HEK293 (cell line): Measurements from ENCODE around the gene PRKAG2.

Experiments
- CTCF ChIA-PET: fragments of 350-600 bp; formaldehyde crosslinking; extraction: SDS; loops from one replicate; lab custom pipeline; 2021; ENCODE audit warnings: antibody characterized with exemption; lab: Yijun Ruan, JAX
- POLR2A ChIA-PET: fragments of 300-600 bp; formaldehyde crosslinking; extraction: SDS; loops from one replicate; lab custom pipeline; 2020; ENCODE audit warnings: antibody characterized with exemption, inconsistent platforms; lab: Yijun Ruan, JAX
- H3K27ac ChIP-seq: fragments of 200-500 bp; sonication (Bioruptor generic); 2 replicates; pipeline ENCODE4 v1.5.1; 2014; ENCODE audit warnings: low read depth, low read length, control low read depth, inconsistent platforms; ENCODE audit errors: extremely low read depth
- H3K36me3 ChIP-seq, 2 experiments: fragments of 200-500 bp in 1 of 2; sonication (Bioruptor generic) in 1 of 2; 1 replicate in 1 of 2; 2 replicates in 1 of 2; pipeline ENCODE4 v1.5.1; 2014 to 2017; ENCODE audit warnings: inconsistent platforms in 2 of 2, low read length in 2 of 2; ENCODE audit not compliant: control insufficient read depth in 2 of 2, insufficient read depth in 1 of 2
- H3K4me1 ChIP-seq: fragments of 200-500 bp; sonication (Bioruptor generic); 2 replicates; pipeline ENCODE4 v1.5.1; 2014; ENCODE audit warnings: mild to moderate bottlenecking, low read length, inconsistent platforms; ENCODE audit not compliant: control insufficient read depth, insufficient read depth
- H3K4me3 ChIP-seq: 2 replicates; pipeline ENCODE4 v1.5.1; 2011; ENCODE audit warnings: low read depth, mild to moderate bottlenecking, control low read depth, low read length, moderate library complexity
- H3K9me3 ChIP-seq: fragments of 200-500 bp; sonication (Bioruptor generic); 2 replicates; pipeline ENCODE4 v1.5.1; 2014; ENCODE audit warnings: low read depth, low read length, inconsistent platforms; ENCODE audit not compliant: control insufficient read depth, insufficient read depth
- HIC1 ChIP-seq: fragments of 450-650 bp; formaldehyde crosslinking; IDR thresholded peaks from 2 replicates; pipeline ENCODE4 v1.5.1; 2016; ENCODE audit warnings: missing biosample characterization, missing genetic modification characterization
- KLF1 ChIP-seq: fragments of 450-650 bp; formaldehyde crosslinking; IDR thresholded peaks from 2 replicates; pipeline ENCODE4 v1.5.1; 2016; ENCODE audit warnings: missing biosample characterization, missing genetic modification characterization
- PRDM4 ChIP-seq: fragments of 450-650 bp; formaldehyde crosslinking; IDR thresholded peaks from 2 replicates; pipeline ENCODE4 v1.5.1; 2017; ENCODE audit warnings: missing biosample characterization, missing genetic modification characterization
- REST ChIP-seq: fragments of 450-650 bp; formaldehyde crosslinking; IDR thresholded peaks from 2 replicates; pipeline ENCODE4 v1.5.1; 2016; ENCODE audit warnings: missing biosample characterization, missing genetic modification characterization
- TCF7L2 ChIP-seq: IDR thresholded peaks from 2 replicates; pipeline ENCODE4 v1.6.1; 2011; ENCODE audit warnings: low read depth, mild to moderate bottlenecking, inconsistent platforms, low read length, moderate library complexity, borderline replicate concordance
- ZBTB8A ChIP-seq: fragments of 450-650 bp; formaldehyde crosslinking; IDR thresholded peaks from 2 replicates; pipeline ENCODE4 v1.5.1; 2016; ENCODE audit warnings: missing biosample characterization, missing genetic modification characterization
- ZIC2 ChIP-seq: fragments of 450-650 bp; formaldehyde crosslinking; IDR thresholded peaks from 2 replicates; pipeline ENCODE4 v1.5.1; 2016; ENCODE audit warnings: missing biosample characterization, missing genetic modification characterization
- ZNF26 ChIP-seq: fragments of 450-650 bp; formaldehyde crosslinking; IDR thresholded peaks from 2 replicates; pipeline ENCODE4 v1.5.1; 2016; ENCODE audit warnings: missing biosample characterization, missing genetic modification characterization
- ZNF324 ChIP-seq: fragments of 450-650 bp; formaldehyde crosslinking; IDR thresholded peaks from 2 replicates; pipeline ENCODE4 v1.5.1; 2016; ENCODE audit warnings: missing biosample characterization, missing genetic modification characterization
- ZNF354C ChIP-seq: fragments of 450-650 bp; formaldehyde crosslinking; IDR thresholded peaks from 2 replicates; pipeline ENCODE4 v1.5.1; 2016; ENCODE audit warnings: missing biosample characterization, missing genetic modification characterization, low read depth, borderline replicate concordance
- ZNF433 ChIP-seq: fragments of 450-650 bp; formaldehyde crosslinking; IDR thresholded peaks from 2 replicates; pipeline ENCODE4 v1.5.1; 2016; ENCODE audit warnings: missing biosample characterization, missing genetic modification characterization, low read depth
- ZNF555 ChIP-seq: fragments of 450-650 bp; formaldehyde crosslinking; conservative IDR thresholded peaks from 2 replicates; pipeline ENCODE4 v1.5.1; 2017; ENCODE audit warnings: missing biosample characterization, mild to moderate bottlenecking, missing genetic modification characterization, inconsistent platforms
- ZNF658 ChIP-seq: fragments of 450-650 bp; formaldehyde crosslinking; IDR thresholded peaks from 2 replicates; pipeline ENCODE4; 2016; ENCODE audit warnings: missing biosample characterization, missing genetic modification characterization

Gene PRKAG2

GRCh38 chr7:151673216-151673615 is 203.7 kb downstream of the PRKAG2 start:
- no peaks in the 10 kb centered on the region for H3K4me1 ChIP-seq
- H3K36me3 ChIP-seq = no peaks in the 10 kb centered on the region
- ChIA-PET CTCF (interaction anchor here (1.1 kb wide), 1 partner anchor 11 kb away, joined by 3 read pairs; no protein-coding TSS in a partner anchor), POLR2A (interaction anchor here (0.6 kb wide), 1 partner anchor 15 kb away, joined by 8 read pairs; no protein-coding TSS in a partner anchor)
- no peak overlapping the region for H3K27ac ChIP-seq
- TF ChIP-seq TCF7L2 = no peak
- peak; percentile 77 for TF ChIP-seq ZIC2 (tag by site-specific recombination)
- TF ChIP-seq PRDM4 (tag by site-specific recombination) = peak; percentile 80
- no peak overlapping the region for H3K4me3 ChIP-seq
- no peaks in the 10 kb centered on the region for H3K9me3 ChIP-seq

GRCh38 chr7:151672716-151673115 is 204.2 kb downstream of the PRKAG2 start:
- POLR2A ChIA-PET = interaction anchor here (0.6 kb wide), 1 partner anchor 15 kb away, joined by 8 read pairs; no protein-coding TSS in a partner anchor
- Histone ChIP-seq H3K9me3 (no peaks in the 10 kb centered on the region), H3K36me3 (peaks cover 0 to 1% of the 10 kb centered on the region in 2 experiments; a peak in 1 of 3 replicates), H3K4me1 (no peaks in the 10 kb centered on the region), H3K27ac (no peak overlapping the region), H3K4me3 (no peak overlapping the region)
- CTCF ChIA-PET = interaction anchor here (1.1 kb wide), 1 partner anchor 12 kb away, joined by 3 read pairs; no protein-coding TSS in a partner anchor
- TF ChIP-seq ZNF433 (tag by site-specific recombination) = no peak
- no peak for TF ChIP-seq ZNF354C (tag by site-specific recombination)
- TF ChIP-seq KLF1 (tag by site-specific recombination) = no peak
- no peak for TF ChIP-seq HIC1 (tag by site-specific recombination)
- no peak for TF ChIP-seq ZBTB8A
- TF ChIP-seq ZNF26 = no peak
- TF ChIP-seq ZNF324 (tag by site-specific recombination) = no peak
- TF ChIP-seq ZNF658 (tag by site-specific recombination) = no peak
- no peak for TF ChIP-seq ZNF555 (tag by site-specific recombination)
- TF ChIP-seq REST (tag by site-specific recombination) = no peak
